Psoas muscle (tissue), 8 donors: ENCODE data around the gene VPS37C. TPM values are rescaled to one million over a fixed set of nuclear protein-coding genes. Genes with fewer than 3 reads are reported as not detected.

Experiments
- ATAC-seq, 4 donors: fragments of 200-7000 bp; cut with Tn5 transposase; one replicate each; pipeline ENCODE4 v1.9.1; 2020; ENCODE audit warnings: moderate library complexity in 3 of 4, mild to moderate bottlenecking in 2 of 4
- DNase-seq, 2 donors: peaks; one replicate each; pipeline ENCODE4 v3.0.0-alpha.2; 2020
- H3K27ac ChIP-seq: fragments of 200-600 bp; one replicate; pipeline ENCODE4 v1.8.0; 2022
- H3K27me3 ChIP-seq, 3 donors: fragments of 200-600 bp in 1 of 3; one replicate each; pipeline versions ENCODE4 v1.6.1 to v1.8.0; 2013 to 2022; ENCODE audit warnings: low read length in 2 of 3, mild to moderate bottlenecking in 2 of 3, moderate library complexity in 1 of 3; ENCODE audit not compliant: insufficient read depth in 3 of 3
- H3K36me3 ChIP-seq, 2 donors: fragments of 200-600 bp in 1 of 2; one replicate each; pipeline versions ENCODE4 v1.6.1 to v1.8.0; 2013 to 2022; ENCODE audit warnings: low read depth in 1 of 2, mild to moderate bottlenecking in 1 of 2, moderate library complexity in 1 of 2; ENCODE audit not compliant: insufficient read depth in 1 of 2
- H3K4me1 ChIP-seq: fragments of 200-600 bp; one replicate; pipeline ENCODE4 v1.8.0; 2022
- H3K4me3 ChIP-seq: fragments of 200-600 bp; one replicate; pipeline ENCODE4 v1.8.0; 2022; ENCODE audit warnings: mild to moderate bottlenecking
- H3K9me3 ChIP-seq: fragments of 200-600 bp; one replicate; pipeline ENCODE4 v1.8.0; 2022
- WGBS, 3 donors: extraction: QIAGEN DNeasy Blood & Tissue Kit; methylation state at CpG; one replicate each; pipeline versions ENCODE4 v1.1.6 to v1.1.7; 2013; 5-methylcytosine and 5-hydroxymethylcytosine counted together
- intact Hi-C, 2 donors: fragments of 100-400 bp; cut with DNase I; formaldehyde crosslinking; loops; one replicate each; pipeline versions ENCODE4 v1.11.0 to v1.14.2; 2022
- polyA plus RNA-seq, 3 donors: library from polyadenylated mRNA; stranded (reverse); fragments of 200-250 nt; gene quantifications; one replicate each; pipeline ENCODE4 v1.2.3, GENCODE V29; 2013
- total RNA-seq, 4 donors: library from RNA; stranded (reverse); fragmentation: NEBNext Ultra II Directional in 2 of 4; extraction: Animal tissue kit (Norgen Biotek cat#: 25700) in 2 of 4; gene quantifications; one replicate each; pipeline versions ENCODE4 v1.2.1 to v1.2.4, GENCODE V29; 2021 to 2023
- TF ChIP-seq, protein P1 (sequence below): fragments of 200-600 bp; IDR thresholded peaks from one replicate; pipeline ENCODE4 v1.8.0; 2022; ENCODE audit warnings: antibody characterized with exemption
- donor health status: healthy with polysubstance abuse.
- donor health status: DM: no; HTN: no; CAD: no; lungs with moderate emphysema.
- donor health status: Bipolar disorder and iron deficiency.
- donor health status: healthy.
- donor health status: DM: yes; HTN: yes; CAD: no.
- donor health status: DM: no; HTN: no; CAD: no.
- donor health status: DM: no; HTN: no; CAD: no.
- donor health status: DM: yes; HTN: yes; CAD: no.

The VPS37C gene
- total and polyA plus RNA-seq, 7 donors = 16.9 to 39.8 (median 25.6) TPM

DNA sequence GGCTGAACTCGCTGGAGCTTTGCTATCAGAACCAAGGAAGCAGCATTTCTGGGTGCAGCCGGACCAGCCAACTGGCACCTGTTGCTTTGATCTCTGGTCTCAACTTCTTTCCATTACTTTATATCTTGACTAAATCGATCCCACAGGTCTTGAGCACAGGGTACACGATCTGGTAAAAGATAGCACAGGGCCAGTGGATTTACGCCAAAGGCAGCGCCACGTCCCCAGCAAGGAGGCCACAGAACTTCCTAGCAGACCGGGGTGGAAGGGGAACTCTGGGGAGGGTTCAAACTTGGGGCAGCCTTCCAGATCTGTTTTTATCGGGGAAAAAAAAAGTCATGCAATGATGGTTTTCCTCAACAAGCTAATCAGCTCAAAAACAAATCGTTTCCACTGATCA is 14.0 kb downstream of the VPS37C start:
- Histone ChIP-seq H3K27ac (no peak overlapping the region), H3K9me3 (no peaks in the 10 kb centered on the region), H3K27me3 (no peaks in the 10 kb centered on the region), H3K4me3 (no peak overlapping the region), H3K36me3 (no peaks in the 10 kb centered on the region), H3K4me1 (peaks cover 35% of the 10 kb centered on the region)
- TF ChIP-seq, protein P1, sequence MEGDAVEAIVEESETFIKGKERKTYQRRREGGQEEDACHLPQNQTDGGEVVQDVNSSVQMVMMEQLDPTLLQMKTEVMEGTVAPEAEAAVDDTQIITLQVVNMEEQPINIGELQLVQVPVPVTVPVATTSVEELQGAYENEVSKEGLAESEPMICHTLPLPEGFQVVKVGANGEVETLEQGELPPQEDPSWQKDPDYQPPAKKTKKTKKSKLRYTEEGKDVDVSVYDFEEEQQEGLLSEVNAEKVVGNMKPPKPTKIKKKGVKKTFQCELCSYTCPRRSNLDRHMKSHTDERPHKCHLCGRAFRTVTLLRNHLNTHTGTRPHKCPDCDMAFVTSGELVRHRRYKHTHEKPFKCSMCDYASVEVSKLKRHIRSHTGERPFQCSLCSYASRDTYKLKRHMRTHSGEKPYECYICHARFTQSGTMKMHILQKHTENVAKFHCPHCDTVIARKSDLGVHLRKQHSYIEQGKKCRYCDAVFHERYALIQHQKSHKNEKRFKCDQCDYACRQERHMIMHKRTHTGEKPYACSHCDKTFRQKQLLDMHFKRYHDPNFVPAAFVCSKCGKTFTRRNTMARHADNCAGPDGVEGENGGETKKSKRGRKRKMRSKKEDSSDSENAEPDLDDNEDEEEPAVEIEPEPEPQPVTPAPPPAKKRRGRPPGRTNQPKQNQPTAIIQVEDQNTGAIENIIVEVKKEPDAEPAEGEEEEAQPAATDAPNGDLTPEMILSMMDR = no peak
- DNase-seq (no peak), ATAC-seq (no peak)
- intact Hi-C loops = no loop called here
- 55 to 66% (median 64%) methylated on average over 10 of the region's 10 CpGs for WGBS, 3 donors

DNA sequence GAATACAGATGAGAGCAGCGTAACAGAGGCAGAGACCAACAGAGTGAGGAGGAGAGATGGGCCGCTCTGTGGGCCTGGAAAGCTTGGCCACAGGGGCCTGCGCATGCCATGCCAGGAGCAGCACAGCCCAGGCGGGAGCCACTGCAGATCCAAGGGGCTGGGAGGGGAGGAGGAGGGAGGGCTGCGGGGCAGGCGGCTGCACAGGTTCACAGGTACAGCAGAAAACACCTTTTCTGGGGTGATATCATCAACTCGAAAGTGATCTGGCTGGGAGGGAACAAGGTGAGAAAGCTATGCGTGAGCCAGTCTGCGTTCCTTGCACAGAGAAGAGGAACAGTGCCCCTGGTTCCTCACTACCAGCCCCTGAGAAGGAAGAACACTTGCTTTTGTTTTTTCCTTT is 14.8 kb downstream of the VPS37C start:
- TF ChIP-seq, protein P1 = no peak
- Histone ChIP-seq H3K4me3 (no peak overlapping the region), H3K27me3 (no peaks in the 10 kb centered on the region), H3K36me3 (no peaks in the 10 kb centered on the region), H3K27ac (no peak overlapping the region), H3K9me3 (no peaks in the 10 kb centered on the region), H3K4me1 (peaks cover 30% of the 10 kb centered on the region)
- ATAC-seq (no peak), DNase-seq (no peak)
- 82 to 97% (median 95%) methylated on average over 9 of the region's 9 CpGs for WGBS, 3 donors
- intact Hi-C loops = no loop called here

DNA sequence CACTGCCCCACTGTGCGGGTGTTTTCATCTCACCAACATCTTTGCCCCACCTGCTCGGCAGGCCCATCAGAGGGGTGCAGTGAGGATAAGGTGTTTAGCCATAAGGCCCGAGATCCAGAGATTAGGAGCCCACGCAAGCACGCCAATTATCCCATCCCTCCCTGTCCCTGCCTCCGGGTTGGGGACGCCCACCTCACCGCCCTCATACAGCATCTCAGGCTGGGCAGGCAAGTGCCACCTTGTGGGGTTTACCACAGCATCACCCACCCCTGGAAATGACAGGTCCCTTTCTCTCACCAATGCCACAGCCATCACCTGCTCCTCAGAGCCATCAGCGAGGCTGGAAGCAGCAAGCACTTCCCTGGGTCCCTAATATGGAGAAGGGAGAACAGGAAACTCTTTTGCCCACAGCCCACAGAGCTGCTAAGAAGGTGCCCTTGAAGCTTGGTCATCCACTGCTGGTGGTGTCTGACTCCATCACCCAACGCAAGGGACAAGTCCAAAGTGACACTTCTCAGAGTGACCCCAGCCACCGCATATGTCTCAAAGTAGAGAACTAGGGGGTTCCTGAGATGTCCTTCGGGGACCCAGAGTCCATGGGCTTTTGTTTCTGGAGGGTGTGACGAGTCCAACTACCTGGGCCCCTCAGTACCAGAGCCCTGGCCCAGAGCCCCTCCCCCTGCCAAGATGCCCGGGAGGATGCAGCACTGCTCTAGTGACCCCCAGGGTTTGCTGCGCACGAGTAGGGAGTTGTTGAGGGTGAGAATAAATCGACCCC is 15.8 kb downstream of the VPS37C start:
- Histone ChIP-seq H3K4me3 (no peak overlapping the region), H3K4me1 (peaks cover 21% of the 10 kb centered on the region), H3K36me3 (no peaks in the 10 kb centered on the region), H3K27me3 (no peaks in the 10 kb centered on the region), H3K27ac (no peak overlapping the region), H3K9me3 (no peaks in the 10 kb centered on the region)
- ATAC-seq = no peak
- TF ChIP-seq, protein P1 = no peak
- intact Hi-C loops = no loop called here
- 87 to 91% (median 88%) methylated on average over 17 of the region's 17 CpGs for WGBS, 3 donors
- DNase-seq = no peak

DNA sequence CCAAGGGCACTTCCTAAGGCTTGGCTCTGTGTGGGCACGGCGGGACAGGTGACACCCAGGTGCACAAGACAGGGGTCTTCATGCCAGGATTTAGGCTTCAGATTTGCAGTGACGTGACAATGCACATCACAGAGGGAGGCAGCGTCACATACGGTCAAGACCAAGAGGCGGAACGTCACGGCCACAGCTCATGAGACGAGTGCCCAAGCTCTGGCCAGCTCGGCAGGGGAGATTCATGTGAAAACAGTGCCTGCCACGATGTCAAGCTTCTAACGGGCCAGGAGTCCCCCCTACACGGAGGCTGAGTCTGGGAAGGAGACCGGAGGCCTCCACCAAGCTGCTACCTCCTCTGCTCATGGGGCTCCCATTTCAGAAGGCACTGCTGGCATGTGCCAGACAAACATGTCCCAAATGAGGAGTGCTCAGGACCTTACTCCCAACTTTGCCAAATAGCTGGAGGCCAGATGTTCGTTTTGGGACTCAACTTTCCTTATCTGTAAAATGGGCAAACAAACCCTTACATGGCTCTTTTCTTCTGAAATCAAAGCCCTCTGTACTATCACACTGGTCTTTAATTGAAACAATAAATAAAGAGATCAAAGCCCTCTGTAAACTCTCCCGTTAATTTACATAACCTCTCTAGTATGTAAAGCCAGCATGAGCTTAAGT is 16.6 kb downstream of the VPS37C start:
- intact Hi-C loops = no loop called here
- ATAC-seq = no peak
- TF ChIP-seq, protein P1 = no peak

More for the DNA sequence above, 16.6 kb downstream of the VPS37C start:
- Histone ChIP-seq H3K4me1 (peaks cover 21% of the 10 kb centered on the region), H3K36me3 (no peaks in the 10 kb centered on the region), H3K27me3 (no peaks in the 10 kb centered on the region), H3K27ac (no peak overlapping the region), H3K9me3 (no peaks in the 10 kb centered on the region), H3K4me3 (no peak overlapping the region)
- WGBS, 3 donors = 85 to 90% (median 88%) methylated on average over 16 of the region's 16 CpGs
- DNase-seq = no peak
